WTC11 (cell line): ENCODE data around the gene NRG3. TPM values are rescaled to one million over a fixed set of nuclear protein-coding genes. Genes with fewer than 3 reads are reported as not detected.

Source experiments
- ATAC-seq: fragments of 200-7000 bp; cut with Tn5 transposase; 2 replicates; pipeline ENCODE4 v1.10.0; 2021; ENCODE audit warnings: mild to moderate bottlenecking, moderate library complexity
- CTCF ChIA-PET: fragments of 300-600 bp; sonication (Branson Sonifier 250); formaldehyde crosslinking; loops from one replicate; lab custom pipeline; 2021; ENCODE audit warnings: antibody characterized with exemption; lab: Charles Lee
- POLR2A ChIA-PET: fragments of 350-600 bp; sonication (Branson Sonifier 250); formaldehyde crosslinking; loops from one replicate; lab custom pipeline; 2021; ENCODE audit warnings: antibody characterized with exemption; lab: Charles Lee
- DNase-seq: peaks from one replicate; pipeline ENCODE4 v3.0.0; 2021; ENCODE audit warnings: low spot score
- H3K27ac Mint-ChIP-seq: 2 replicates; pipeline ENCODE4 v1.8.0; 2021; ENCODE audit warnings: mixed read lengths
- H3K27me3 Mint-ChIP-seq: 2 replicates; pipeline ENCODE4 v1.8.0; 2021; ENCODE audit warnings: low read depth, mild to moderate bottlenecking, moderate library complexity, mixed read lengths
- H3K36me3 Mint-ChIP-seq: 2 replicates; pipeline ENCODE4 v1.8.0; 2021; ENCODE audit warnings: mixed read lengths
- H3K4me1 Mint-ChIP-seq: 2 replicates; pipeline ENCODE4 v1.8.0; 2022; ENCODE audit warnings: mixed read lengths
- H3K4me3 Mint-ChIP-seq: 2 replicates; pipeline ENCODE4 v1.8.0; 2021; ENCODE audit warnings: mild to moderate bottlenecking, moderate library complexity, mixed read lengths
- H3K9me3 Mint-ChIP-seq: 2 replicates; pipeline ENCODE4 v1.8.0; 2021; ENCODE audit warnings: mixed read lengths
- AR ChIP-seq: fragments of 250-450 bp; sonication (Bioruptor Pico); IDR thresholded peaks from 2 replicates; pipeline ENCODE4 v1.9.0; 2021; ENCODE audit warnings: mild to moderate bottlenecking
- ATF2 ChIP-seq: sonication (generic); formaldehyde crosslinking; IDR thresholded peaks from 2 replicates; pipeline ENCODE4 v1.8.1; 2022; ENCODE audit warnings: low read depth, missing genetic modification reagents, borderline replicate concordance
- CREM ChIP-seq: sonication (generic); formaldehyde crosslinking; IDR thresholded peaks from 2 replicates; pipeline ENCODE4 v1.8.1; 2022; ENCODE audit warnings: mild to moderate bottlenecking, missing genetic modification reagents, moderate library complexity
- CTCF ChIP-seq: fragments of 200-600 bp; IDR thresholded peaks from 2 replicates; pipeline ENCODE4 v1.8.0; 2022; ENCODE audit warnings: antibody characterized with exemption
- ERG ChIP-seq: fragments of 250-450 bp; sonication (Bioruptor Pico); IDR thresholded peaks from 2 replicates; pipeline ENCODE4 v1.8.0; 2021; ENCODE audit warnings: mild to moderate bottlenecking
- ESRRA ChIP-seq: sonication (generic); formaldehyde crosslinking; IDR thresholded peaks from 2 replicates; pipeline ENCODE4 v1.8.1; 2022; ENCODE audit warnings: mild to moderate bottlenecking, missing genetic modification reagents, borderline replicate concordance
- JAZF1 ChIP-seq: fragments of 250-450 bp; sonication (Bioruptor Pico); IDR thresholded peaks from 2 replicates; pipeline ENCODE4 v1.9.0; 2021; ENCODE audit warnings: moderate library complexity, mild to moderate bottlenecking, inconsistent platforms
- MYBL2 ChIP-seq: sonication (generic); formaldehyde crosslinking; IDR thresholded peaks from 2 replicates; pipeline ENCODE4 v1.8.1; 2023; ENCODE audit warnings: mild to moderate bottlenecking, moderate library complexity, missing genetic modification reagents
- TEAD4 ChIP-seq: sonication (generic); formaldehyde crosslinking; IDR thresholded peaks from 2 replicates; pipeline ENCODE4 v1.8.0; 2022; ENCODE audit warnings: mild to moderate bottlenecking, missing genetic modification reagents
- ZBTB43 ChIP-seq: sonication (generic); formaldehyde crosslinking; IDR thresholded peaks from 2 replicates; pipeline ENCODE4 v1.8.1; 2023; ENCODE audit warnings: mild to moderate bottlenecking, missing genetic modification reagents
- ZNF396 ChIP-seq: fragments of 250-450 bp; sonication (Bioruptor Pico); IDR thresholded peaks from 2 replicates; pipeline ENCODE4 v1.8.0; 2021; ENCODE audit warnings: mild to moderate bottlenecking, moderate library complexity, borderline replicate concordance
- ZNF423 ChIP-seq: fragments of 250-450 bp; sonication (Bioruptor Pico); IDR thresholded peaks from 2 replicates; pipeline ENCODE4 v2.1.2; 2022; ENCODE audit warnings: mild to moderate bottlenecking, moderate library complexity
- ZNF512 ChIP-seq: sonication (generic); formaldehyde crosslinking; IDR thresholded peaks from 2 replicates; pipeline ENCODE4 v1.8.1; 2022; ENCODE audit warnings: missing genetic modification reagents, borderline replicate concordance
- ZNF532 ChIP-seq: fragments of 250-450 bp; sonication (Bioruptor Pico); IDR thresholded peaks from 2 replicates; pipeline ENCODE4 v1.9.0; 2021; ENCODE audit warnings: mild to moderate bottlenecking, borderline replicate concordance
- total RNA-seq: library from RNA; stranded (reverse); gene quantifications from 3 replicates; pipeline ENCODE4 v1.2.3, GENCODE V29; 2021

NRG3 gene
- total RNA-seq, 1 experiment from 2014 or later: 7.0 TPM

GRCh38 chr10:82236084-82236731 is 361.2 kb downstream of the NRG3 start:
- CTCF ChIA-PET: no interaction called here
- no peak overlapping the region for H3K27ac Mint-ChIP-seq

GRCh38 chr10:82238291-82238690 is 363.3 kb downstream of the NRG3 start:
- Mint-ChIP-seq H3K9me3 (0 out of 2 replicates have a peak, but pooled peaks cover 9% of the 10 kb centered on the region), H3K27me3 (peaks cover 4% of the 10 kb centered on the region; the same call in 1 of the 2 replicates), H3K36me3 (no peaks in the 10 kb centered on the region; the same call in 1 of the 2 replicates), H3K27ac (no peak overlapping the region), H3K4me3 (no peak overlapping the region), H3K4me1 (peaks cover 17% of the 10 kb centered on the region)
- ATAC-seq: no peak
- DNase-seq: no peak
- ChIA-PET CTCF (no interaction called here), POLR2A (no interaction called here)
- no peak for TF ChIP-seq ZNF423 (CRISPR knock-in tag)
- no peak for TF ChIP-seq TEAD4 (CRISPR knock-in tag)
- no peak for TF ChIP-seq ZNF532 (CRISPR knock-in tag)
- TF ChIP-seq CREM (CRISPR knock-in tag): no peak
- TF ChIP-seq ESRRA (CRISPR knock-in tag): no peak
- TF ChIP-seq ZBTB43: no peak
- no peak for TF ChIP-seq AR
- TF ChIP-seq ATF2: no peak

More at GRCh38 chr10:82236084-82236731, 361.2 kb downstream of the NRG3 start:
- Mint-ChIP-seq H3K27me3 (no peaks in the 10 kb centered on the region), H3K4me3 (no peak overlapping the region), H3K36me3 (no peaks in the 10 kb centered on the region), H3K4me1 (no peaks in the 10 kb centered on the region), H3K9me3 (peaks cover 11% of the 10 kb centered on the region)
- no peak for ATAC-seq
- POLR2A ChIA-PET: no interaction called here
- no peak for DNase-seq
- TF ChIP-seq CTCF: no peak
- no peak for TF ChIP-seq ERG
- no peak for TF ChIP-seq ZNF512 (CRISPR knock-in tag)
- no peak for TF ChIP-seq MYBL2
- no peak for TF ChIP-seq ZNF396 (CRISPR knock-in tag)
- TF ChIP-seq JAZF1: no peak
